Measurements from ENCODE around the gene EBF3. TPM values are rescaled to one million over a fixed set of nuclear protein-coding genes. Genes with fewer than 3 reads are reported as not detected.

Gene EBF3
- total and polyA plus RNA-seq, 9 of the 15 experiments (the other 6 are each of a cell fraction or from before 2014, with no cell fraction given), result not detected

DNA sequence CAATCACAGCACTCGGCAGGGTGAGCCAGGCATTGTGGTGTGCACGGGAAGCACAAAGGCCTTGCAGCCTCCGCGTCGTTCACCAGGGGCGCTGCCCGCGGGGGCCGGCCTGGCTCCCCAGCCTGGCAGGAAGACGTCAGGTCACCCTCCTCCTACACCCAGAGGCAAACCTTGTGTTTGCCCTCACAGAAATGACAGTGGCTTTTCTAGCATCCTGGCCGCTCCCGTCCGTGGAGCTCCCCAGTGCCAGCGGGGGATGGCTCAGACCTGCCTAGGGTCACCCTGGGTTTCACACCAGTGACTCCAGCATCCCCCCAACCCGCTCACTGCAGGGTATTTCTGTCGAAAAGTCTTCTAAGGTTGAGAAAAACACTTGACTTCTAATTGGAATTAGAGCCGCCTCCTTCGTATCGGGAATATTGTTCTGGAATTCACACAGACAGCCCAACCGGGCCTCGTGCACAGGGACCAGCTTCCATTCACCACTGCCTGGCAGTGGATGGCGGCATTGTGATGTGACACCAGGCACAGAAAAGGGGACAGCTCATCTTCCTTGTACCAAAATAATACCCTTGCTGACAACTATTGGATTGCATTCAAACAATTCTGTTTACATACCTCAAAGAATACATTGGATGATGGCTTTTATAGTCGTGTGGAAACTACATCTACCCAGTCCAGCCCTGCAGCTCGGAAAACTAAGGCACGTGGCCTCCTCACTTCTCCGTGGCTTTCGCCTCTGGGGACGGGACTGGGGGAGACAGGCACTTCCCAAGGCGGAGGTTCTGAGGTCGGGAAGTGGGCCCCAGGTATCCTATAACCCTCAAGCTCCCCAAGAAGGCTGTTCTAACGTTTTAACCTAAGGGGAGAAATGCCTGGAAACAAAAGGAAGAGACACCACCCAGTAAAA is 109.0 kb downstream of the EBF3 start:
- ATAC-seq (no peak), DNase-seq (ENCODE audit: extremely low read depth in 1 of 4, low spot score in 3 of 4) (no peak), FAIRE-seq (no peak)
- Histone ChIP-seq H3K9ac (ENCODE audit: insufficient read depth in 1 of 2, low read depth in 2 of 2, low read length in 2 of 2) (no peak overlapping the region), H3K4me1 (replicated peaks in 1 of 2; ENCODE audit: control insufficient read depth in 2 of 2, insufficient read depth in 2 of 2, low read length in 2 of 2) (no peaks in the 10 kb centered on the region), H3K36me3 (ENCODE audit: control insufficient read depth, insufficient read depth, low read length) (no peaks in the 10 kb centered on the region), H3K79me2 (ENCODE audit: control insufficient read depth, insufficient read depth, low read length) (no peaks in the 10 kb centered on the region), H4K20me1 (replicated peaks; ENCODE audit: control insufficient read depth, insufficient read depth, low read length) (no peaks in the 10 kb centered on the region), H3K27me3 (ENCODE audit: control insufficient read depth in 2 of 2, insufficient read depth in 2 of 2, low read length in 2 of 2) (peaks cover 2 to 37% of the 10 kb centered on the region in 2 experiments; a peak in 3 of 5 replicates), H3K4me3 (no peak overlapping the region), H3K4me2 (ENCODE audit: insufficient read depth, low read length) (no peak overlapping the region), H2AFZ (ENCODE audit: low read depth, low read length) (no peak overlapping the region), H3K27ac (ENCODE audit: extremely low read depth, low read depth, low read length) (no peak overlapping the region), H3K9me1 (ENCODE audit: control insufficient read depth, insufficient read depth, low read length) (no peaks in the 10 kb centered on the region), H3K9me3 (replicated peaks; ENCODE audit: control insufficient read depth, insufficient read depth, low read depth, low read length) (no peaks in the 10 kb centered on the region)
- no TSS peak for BruUV-seq (replicated peaks)
- TF ChIP-seq ATF4 (CRISPR knock-in tag; IDR thresholded peaks at IDR 0.05) (no peak), RBM17 (IDR thresholded peaks at IDR 0.05; ENCODE audit: borderline replicate concordance, low read depth, low read length) (no peak), CHD2 (IDR thresholded peaks at IDR 0.05; ENCODE audit: low read depth, low read length) (no peak)
- TF ChIP-seq, protein P1, sequence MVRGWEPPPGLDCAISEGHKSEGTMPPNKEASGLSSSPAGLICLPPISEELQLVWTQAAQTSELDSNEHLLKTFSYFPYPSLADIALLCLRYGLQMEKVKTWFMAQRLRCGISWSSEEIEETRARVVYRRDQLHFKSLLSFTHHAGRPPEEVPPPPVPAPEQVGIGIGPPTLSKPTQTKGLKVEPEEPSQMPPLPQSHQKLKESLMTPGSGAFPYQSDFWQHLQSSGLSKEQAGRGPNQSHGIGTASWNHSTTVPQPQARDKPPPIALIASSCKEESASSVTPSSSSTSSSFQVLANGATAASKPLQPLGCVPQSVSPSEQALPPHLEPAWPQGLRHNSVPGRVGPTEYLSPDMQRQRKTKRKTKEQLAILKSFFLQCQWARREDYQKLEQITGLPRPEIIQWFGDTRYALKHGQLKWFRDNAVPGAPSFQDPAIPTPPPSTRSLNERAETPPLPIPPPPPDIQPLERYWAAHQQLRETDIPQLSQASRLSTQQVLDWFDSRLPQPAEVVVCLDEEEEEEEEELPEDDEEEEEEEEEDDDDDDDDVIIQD (CRISPR knock-in tag; IDR thresholded peaks at IDR 0.05), result no peak
- in situ Hi-C loops (cut with MboI) (no loop called here), intact Hi-C loops (cut with micrococcal nuclease) (no loop called here)
- CTCF ChIA-PET (ENCODE audit: low intra/inter-chr PET ratio), result no interaction called here
- WGBS (ENCODE audit: insufficient coverage, low coverage, missing lambda C conversion rate), result 2% methylated on average over 18 of the region's 31 CpGs
- POLR2A ChIA-PET, result no interaction called here
